ENCODE measurements around the gene KCNG4.

DNA sequence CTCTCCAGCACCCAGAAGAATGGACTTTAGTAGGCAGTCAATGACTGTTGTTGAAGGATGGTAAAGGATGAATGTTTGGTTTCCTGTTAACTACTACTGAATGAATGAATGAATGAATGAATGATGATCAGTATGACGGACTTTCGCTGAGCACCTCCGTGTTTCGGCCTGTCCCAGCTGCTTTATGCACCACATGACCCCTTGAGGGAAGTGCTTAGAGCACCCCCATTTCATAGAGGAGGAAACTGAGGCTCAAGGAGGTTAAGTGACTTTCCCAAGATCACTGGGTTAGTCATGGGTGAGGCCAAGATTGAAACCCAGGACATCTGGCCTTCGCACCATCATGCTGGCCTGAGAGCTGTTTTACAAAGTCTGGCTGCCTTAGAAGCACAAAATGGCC is 6.8 kb downstream of the KCNG4 start:
- no peak for TF ChIP-seq ATF3 (IDR thresholded peaks at IDR 0.05)
- TF ChIP-seq CTCF (IDR thresholded peaks at IDR 0.05; ENCODE audit: low read depth, low read length, missing input control), result no peak
- no peak for TF ChIP-seq RAD21 (IDR thresholded peaks at IDR 0.05)
- TF ChIP-seq TAF1 (conservative IDR thresholded peaks at IDR 0.05), result no peak
- no peak for TF ChIP-seq ZBTB33 (IDR thresholded peaks at IDR 0.05)
- TF ChIP-seq MAX (IDR thresholded peaks at IDR 0.05), result no peak
- TF ChIP-seq, protein P1, sequence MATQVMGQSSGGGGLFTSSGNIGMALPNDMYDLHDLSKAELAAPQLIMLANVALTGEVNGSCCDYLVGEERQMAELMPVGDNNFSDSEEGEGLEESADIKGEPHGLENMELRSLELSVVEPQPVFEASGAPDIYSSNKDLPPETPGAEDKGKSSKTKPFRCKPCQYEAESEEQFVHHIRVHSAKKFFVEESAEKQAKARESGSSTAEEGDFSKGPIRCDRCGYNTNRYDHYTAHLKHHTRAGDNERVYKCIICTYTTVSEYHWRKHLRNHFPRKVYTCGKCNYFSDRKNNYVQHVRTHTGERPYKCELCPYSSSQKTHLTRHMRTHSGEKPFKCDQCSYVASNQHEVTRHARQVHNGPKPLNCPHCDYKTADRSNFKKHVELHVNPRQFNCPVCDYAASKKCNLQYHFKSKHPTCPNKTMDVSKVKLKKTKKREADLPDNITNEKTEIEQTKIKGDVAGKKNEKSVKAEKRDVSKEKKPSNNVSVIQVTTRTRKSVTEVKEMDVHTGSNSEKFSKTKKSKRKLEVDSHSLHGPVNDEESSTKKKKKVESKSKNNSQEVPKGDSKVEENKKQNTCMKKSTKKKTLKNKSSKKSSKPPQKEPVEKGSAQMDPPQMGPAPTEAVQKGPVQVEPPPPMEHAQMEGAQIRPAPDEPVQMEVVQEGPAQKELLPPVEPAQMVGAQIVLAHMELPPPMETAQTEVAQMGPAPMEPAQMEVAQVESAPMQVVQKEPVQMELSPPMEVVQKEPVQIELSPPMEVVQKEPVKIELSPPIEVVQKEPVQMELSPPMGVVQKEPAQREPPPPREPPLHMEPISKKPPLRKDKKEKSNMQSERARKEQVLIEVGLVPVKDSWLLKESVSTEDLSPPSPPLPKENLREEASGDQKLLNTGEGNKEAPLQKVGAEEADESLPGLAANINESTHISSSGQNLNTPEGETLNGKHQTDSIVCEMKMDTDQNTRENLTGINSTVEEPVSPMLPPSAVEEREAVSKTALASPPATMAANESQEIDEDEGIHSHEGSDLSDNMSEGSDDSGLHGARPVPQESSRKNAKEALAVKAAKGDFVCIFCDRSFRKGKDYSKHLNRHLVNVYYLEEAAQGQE (IDR thresholded peaks at IDR 0.05), result no peak
- no peak for TF ChIP-seq FOXA1 (IDR thresholded peaks at IDR 0.05)
- TF ChIP-seq SP1 (IDR thresholded peaks at IDR 0.05), result no peak
- TF ChIP-seq NR2F2 (IDR thresholded peaks at IDR 0.05), result no peak

All from liver (tissue), 3 donors.